HepG2 (cell line): ENCODE data around the gene STK38L. TPM values are rescaled to one million over a fixed set of nuclear protein-coding genes. Genes with fewer than 3 reads are reported as not detected.

ENCODE experiments used
- ATF1 ChIP-seq: IDR thresholded peaks from 2 replicates; pipeline ENCODE4 v1.6.1; 2016; ENCODE audit warnings: mild to moderate bottlenecking, control low read depth
- KDM1A ChIP-seq: IDR thresholded peaks from 2 replicates; pipeline ENCODE4 v1.6.1; 2016; ENCODE audit warnings: missing compliant biosample characterization
- MIER2 ChIP-seq: IDR thresholded peaks from 2 replicates; pipeline ENCODE4 v1.6.1; 2016; ENCODE audit warnings: missing biosample characterization, missing genetic modification reagents
- NKX3-1 ChIP-seq: sonication (generic); formaldehyde crosslinking; IDR thresholded peaks from 2 replicates; pipeline ENCODE4 v1.5.0; 2020; ENCODE audit warnings: missing genetic modification reagents
- NR1H2 ChIP-seq: sonication (generic); formaldehyde crosslinking; IDR thresholded peaks from 2 replicates; pipeline ENCODE4 v1.8.1; 2022; ENCODE audit warnings: low read depth, missing genetic modification reagents, borderline replicate concordance
- PHB2 ChIP-seq: fragments of 450-650 bp; IDR thresholded peaks from 2 replicates; pipeline ENCODE4 v1.6.1; 2018; ENCODE audit not compliant: partially characterized antibody
- RAD51 ChIP-seq: fragments of 450-650 bp; IDR thresholded peaks from 2 replicates; pipeline ENCODE4 v1.6.1; 2016; ENCODE audit warnings: borderline replicate concordance
- SRSF9 ChIP-seq: fragments of 200-400 bp; formaldehyde crosslinking; IDR thresholded peaks from 2 replicates; pipeline ENCODE4 v1.6.1; 2018; ENCODE audit warnings: borderline replicate concordance, mild to moderate bottlenecking, low read depth, low read length; ENCODE audit not compliant: insufficient read depth, poor library complexity, severe bottlenecking
- TBL1XR1 ChIP-seq: fragments of 150-350 bp; IDR thresholded peaks from 2 replicates; pipeline ENCODE4 v1.6.1; 2014; ENCODE audit warnings: borderline replicate concordance, low read length; ENCODE audit not compliant: partially characterized antibody
- TBX2 ChIP-seq: sonication (generic); formaldehyde crosslinking; IDR thresholded peaks from 2 replicates; pipeline ENCODE4 v1.5.0; 2020; ENCODE audit warnings: missing genetic modification reagents, mild to moderate bottlenecking, borderline replicate concordance
- ZBTB2 ChIP-seq: sonication (generic); formaldehyde crosslinking; IDR thresholded peaks from 2 replicates; pipeline ENCODE4 v1.8.0; 2022; ENCODE audit warnings: low read depth, missing genetic modification reagents
- ZBTB38 ChIP-seq: sonication (generic); formaldehyde crosslinking; IDR thresholded peaks from 2 replicates; pipeline ENCODE4 v1.5.1; 2020; ENCODE audit warnings: mild to moderate bottlenecking, missing genetic modification reagents
- ZHX2 ChIP-seq, 2 experiments: sonication (generic) in 1 of 2; formaldehyde crosslinking in 1 of 2; IDR thresholded peaks; 2 replicates each; pipeline versions ENCODE4 v1.6.1 to v1.9.0; 2014 to 2022; ENCODE audit warnings: antibody characterized with exemption in 1 of 2, borderline replicate concordance in 1 of 2, inconsistent platforms in 1 of 2, low read depth in 1 of 2, missing genetic modification reagents in 1 of 2
- ZNF431 ChIP-seq: sonication (generic); formaldehyde crosslinking; IDR thresholded peaks from 2 replicates; pipeline ENCODE4 v1.9.0; 2022; ENCODE audit warnings: missing genetic modification reagents, low read depth, mild to moderate bottlenecking, borderline replicate concordance
- ZNF567 ChIP-seq: sonication (generic); formaldehyde crosslinking; IDR thresholded peaks from 2 replicates; pipeline ENCODE4 v1.8.1; 2023; ENCODE audit warnings: mild to moderate bottlenecking, missing genetic modification reagents, borderline replicate concordance
- ZNF780A ChIP-seq: sonication (generic); formaldehyde crosslinking; IDR thresholded peaks from 2 replicates; pipeline ENCODE4 v1.8.0; 2022; ENCODE audit warnings: mild to moderate bottlenecking, missing genetic modification reagents, moderate library complexity
- ZNF790 ChIP-seq: sonication (generic); formaldehyde crosslinking; IDR thresholded peaks from 2 replicates; pipeline ENCODE4 v1.8.0; 2022; ENCODE audit warnings: missing genetic modification reagents, mild to moderate bottlenecking, borderline replicate concordance
- ZXDC ChIP-seq: sonication (generic); formaldehyde crosslinking; IDR thresholded peaks from 2 replicates; pipeline ENCODE4 v1.5.0; 2020; ENCODE audit warnings: mild to moderate bottlenecking, missing genetic modification reagents
- polyA plus RNA-seq, 8 experiments: library from polyadenylated mRNA; depleted of rRNA in 3 of 8; stranded (reverse) in 7 of 8; unstranded in 1 of 8; fragments of >200 nt; fragmentation: Illumina TruSeq in 4 of 8; extraction: Trizol in 4 of 8; gene quantifications; 2 replicates each; pipeline versions ENCODE4 v1.2.1 to v1.2.3, GENCODE V29; 2011 to 2016; ENCODE audit warnings: low read depth in 4 of 8, missing spikeins in 1 of 8, mixed read lengths in 1 of 8; ENCODE audit not compliant: insufficient read depth in 1 of 8
- total RNA-seq, 5 experiments: library from RNA; depleted of rRNA; stranded (reverse); fragments of >200 nt; fragmentation: Illumina TruSeq; extraction: Trizol; gene quantifications; 2 replicates each; pipeline ENCODE4 v1.2.3, GENCODE V29; 2016; ENCODE audit warnings: low read depth in 1 of 5

The STK38L gene
- total and polyA plus RNA-seq, 2 of the 13 experiments (the other 11 are each of a cell fraction or from before 2014, with no cell fraction given), result 6.1 to 26.4 TPM

GRCh38 chr12:27332714-27333402 lies 88.8 kb downstream of the STK38L start, which contains the start of gene BMAL2 (continued):
- TF ChIP-seq ZBTB2 (CRISPR knock-in tag) (no peak), ZHX2 (IDR thresholded peaks at IDR 0.05; ENCODE audit: low read depth) (no peak), ZHX2 (CRISPR knock-in tag; IDR thresholded peaks at IDR 0.05; ENCODE audit: borderline replicate concordance) (no peak), ATF1 (CRISPR knock-in tag) (no peak), ZNF780A (CRISPR knock-in tag) (no peak), RAD51 (no peak), SRSF9 (no peak), ZXDC (CRISPR knock-in tag) (no peak), KDM1A (CRISPR knock-in tag) (no peak), NKX3-1 (no peak), ZNF790 (CRISPR knock-in tag) (no peak; the same call in 1 of the 2 replicates), ZNF567 (CRISPR knock-in tag) (no peak), PHB2 (no peak), ZNF431 (CRISPR knock-in tag) (no peak; the same call in 1 of the 2 replicates), NR1H2 (CRISPR knock-in tag) (no peak), TBX2 (CRISPR knock-in tag) (no peak), TBL1XR1 (no peak), MIER2 (no peak), ZBTB38 (CRISPR knock-in tag) (no peak)
